NCI-H748 (cell line): ENCODE results near the gene NXPH4.
A peak's percentile ranks its signal among the peaks of the same experiment; 100 is the strongest.

Source experiments
- DNase-seq: peaks from one replicate; lab custom pipeline; 2025; ENCODE audit not compliant: unreplicated experiment; lab: John Stamatoyannopoulos, UW

The NXPH4 gene

GRCh38 chr12:57230381-57231155 lies 14.0 kb downstream of the NXPH4 start:
- DNase-seq = no peak

- DNase-seq = no peak
Measured at GRCh38 chr12:57231276-57232021, 14.9 kb downstream of the NXPH4 start.

- no peak for DNase-seq
Measured at GRCh38 chr12:57232156-57232756, 15.7 kb downstream of the NXPH4 start.

GRCh38 chr12:57233357-57234232 lies 17.0 kb downstream of the NXPH4 start:
- no peak for DNase-seq

- no peak for DNase-seq
Measured at GRCh38 chr12:57234233-57234570, 17.6 kb downstream of the NXPH4 start.

- DNase-seq = no peak
Measured at GRCh38 chr12:57234571-57235016, 18.0 kb downstream of the NXPH4 start.

- peak; percentile 94 for DNase-seq
Measured at GRCh38 chr12:57235017-57235727, 18.6 kb downstream of the NXPH4 start.

GRCh38 chr12:57235728-57236131 lies 19.1 kb downstream of the NXPH4 start:
- no peak for DNase-seq

- peak; percentile 13 for DNase-seq
Measured at GRCh38 chr12:57236201-57236924, 19.8 kb downstream of the NXPH4 start.

- no peak for DNase-seq
Measured at GRCh38 chr12:57236925-57237595, 20.5 kb downstream of the NXPH4 start.

- peak; percentile 68 for DNase-seq
Measured at GRCh38 chr12:57237596-57237931, 21.0 kb downstream of the NXPH4 start.

GRCh38 chr12:57237932-57238853 lies 21.6 kb downstream of the NXPH4 start:
- DNase-seq = peak; percentile 74

GRCh38 chr12:57238854-57239554 lies 22.4 kb downstream of the NXPH4 start:
- DNase-seq = peak; percentile 89

GRCh38 chr12:57239587-57240065 lies 23.0 kb downstream of the NXPH4 start:
- DNase-seq = peak; percentile 71

GRCh38 chr12:57240066-57240921 lies 23.7 kb downstream of the NXPH4 start:
- DNase-seq = peak; percentile 89

GRCh38 chr12:57240926-57241401 lies 24.4 kb downstream of the NXPH4 start:
- peak; percentile 64 for DNase-seq
